Vagina (tissue), 2 donors: ENCODE data around the gene PTGS1. TPM values are rescaled to one million over a fixed set of nuclear protein-coding genes. Genes with fewer than 3 reads are reported as not detected.

Source experiments
- DNase-seq, 2 donors: peaks; one replicate each; pipeline ENCODE4 v3.0.0-alpha.2; 2017; ENCODE audit errors: extremely low spot score in 2 of 2
- H3K27ac ChIP-seq: fragments of 200-600 bp; sonication (generic); one replicate; pipeline ENCODE4 v1.5.1; 2019
- H3K27me3 ChIP-seq: fragments of 200-600 bp; sonication (generic); one replicate; pipeline ENCODE4 v1.5.1; 2019
- H3K36me3 ChIP-seq, 2 donors: fragments of 200-600 bp; sonication (generic); one replicate each; pipeline ENCODE4 v1.5.1; 2017 to 2019
- H3K4me1 ChIP-seq: fragments of 200-600 bp; sonication (generic); one replicate; pipeline ENCODE4 v1.5.1; 2019
- H3K4me3 ChIP-seq, 2 donors: fragments of 200-600 bp; sonication (generic); 1 replicate in 1 of 2; 2 replicates in 1 of 2; pipeline ENCODE4 v1.5.1; 2016 to 2019
- H3K9me3 ChIP-seq: fragments of 200-600 bp; sonication (generic); one replicate; pipeline ENCODE4 v1.5.1; 2019
- CTCF ChIP-seq, 3 experiments: fragments of 450-650 bp in 2 of 3; fragments of 200-600 bp in 1 of 3; sonication (generic) in 1 of 3; IDR thresholded peaks; one replicate each; pipeline ENCODE4 v1.5.1; 2017 to 2019; ENCODE audit warnings: antibody characterized with exemption in 3 of 3, mild to moderate bottlenecking in 2 of 3, moderate library complexity in 2 of 3
- POLR2A ChIP-seq, 2 donors: fragments of 450-650 bp; IDR thresholded peaks; one replicate each; pipeline ENCODE4 v1.6.1; 2017; ENCODE audit warnings: antibody characterized with exemption in 2 of 2, mild to moderate bottlenecking in 2 of 2, moderate library complexity in 2 of 2
- POLR2AphosphoS5 ChIP-seq, 2 donors: sonication (generic); formaldehyde crosslinking; IDR thresholded peaks; one replicate each; pipeline ENCODE4 v1.9.0; 2017; ENCODE audit warnings: antibody characterized with exemption in 2 of 2, mild to moderate bottlenecking in 2 of 2, low read depth in 1 of 2; ENCODE audit not compliant: insufficient read depth in 1 of 2
- intact Hi-C: fragments of 100-400 bp; cut with DNase I; formaldehyde crosslinking; loops from one replicate; pipeline ENCODE4 v1.15.1; 2023
- small RNA-seq: library from RNA; depleted of rRNA; stranded (forward); fragments of <200 nt; gene quantifications from one replicate; pipeline ENCODE3, GENCODE V24; 2016
- total RNA-seq: library from RNA; depleted of rRNA; stranded (reverse); fragments of >200 nt; gene quantifications from one replicate; pipeline ENCODE4 v1.2.3, GENCODE V29; 2016

The PTGS1 gene
- total RNA-seq, 1 donor from 2014 or later: 12.0 TPM

- no peaks in the 10 kb centered on the region for H3K9me3 ChIP-seq
- H3K36me3 ChIP-seq: no peaks in the 10 kb centered on the region
- TF ChIP-seq POLR2AphosphoS5 (IDR thresholded peaks at IDR 0.05; ENCODE audit: insufficient read depth in 1 of 2, low read depth in 1 of 2) (no peak), CTCF (IDR thresholded peaks at IDR 0.05) (no peak), POLR2A (IDR thresholded peaks at IDR 0.05) (no peak)
- no peaks in the 10 kb centered on the region for H3K4me1 ChIP-seq
- intact Hi-C loops: no loop called here
- no peak for DNase-seq
- no peak overlapping the region for H3K27ac ChIP-seq
- no peak overlapping the region for H3K4me3 ChIP-seq
- H3K27me3 ChIP-seq: no peaks in the 10 kb centered on the region
These were observed 55.9 kb downstream of the PTGS1 start for GRCh38 chr9:122426723-122427122.

GRCh38 chr9:122442568-122442967, 71.7 kb downstream of the PTGS1 start:
- Histone ChIP-seq H3K27me3 (no peaks in the 10 kb centered on the region), H3K36me3 (no peaks in the 10 kb centered on the region), H3K4me3 (no peak overlapping the region), H3K9me3 (no peaks in the 10 kb centered on the region), H3K27ac (no peak overlapping the region), H3K4me1 (peaks cover 20% of the 10 kb centered on the region)
- TF ChIP-seq POLR2AphosphoS5 (IDR thresholded peaks at IDR 0.05; ENCODE audit: insufficient read depth in 1 of 2, low read depth in 1 of 2): no peak
- no peak for TF ChIP-seq POLR2A (IDR thresholded peaks at IDR 0.05)
- TF ChIP-seq CTCF (IDR thresholded peaks at IDR 0.05): no peak
- intact Hi-C loops: no loop called here
- no peak for DNase-seq

- H3K27me3 ChIP-seq: no peaks in the 10 kb centered on the region
- H3K9me3 ChIP-seq: no peaks in the 10 kb centered on the region
- DNase-seq: no peak
- H3K4me3 ChIP-seq: no peak overlapping the region
- H3K27ac ChIP-seq: no peak overlapping the region
- intact Hi-C loops: no loop called here
- H3K36me3 ChIP-seq: no peaks in the 10 kb centered on the region
- TF ChIP-seq CTCF (IDR thresholded peaks at IDR 0.05): no peak
- TF ChIP-seq POLR2AphosphoS5 (IDR thresholded peaks at IDR 0.05; ENCODE audit: insufficient read depth in 1 of 2, low read depth in 1 of 2): no peak
- TF ChIP-seq POLR2A (IDR thresholded peaks at IDR 0.05): no peak
- H3K4me1 ChIP-seq: peaks cover 20% of the 10 kb centered on the region
These were observed 73.4 kb downstream of the PTGS1 start for GRCh38 chr9:122444041-122444733.

Small RNAs within 50 kb of the gene (small RNA-seq; reads per million reads assigned to genes)
- gene AL162424.1: not detected

Other genes starting within 250 kb of the PTGS1 start
- 32.4 TPM for gene NDUFA8, start 211.2 kb upstream of the PTGS1 start, total RNA-seq
- gene MORN5, start 211.1 kb upstream of the PTGS1 start, total RNA-seq: not detected
- gene LHX6, start 142.1 kb upstream of the PTGS1 start, total RNA-seq: 8.1 TPM
- 11.3 TPM for gene RBM18, start 106.2 kb upstream of the PTGS1 start, total RNA-seq
- 38.5 TPM for gene MRRF, start 106.1 kb upstream of the PTGS1 start, total RNA-seq
- gene OR1J1, start 106.9 kb downstream of the PTGS1 start, total RNA-seq: not detected
- gene OR1J2, start 139.8 kb downstream of the PTGS1 start, total RNA-seq: not detected
- gene OR1J4, start 148.1 kb downstream of the PTGS1 start, total RNA-seq: not detected
- gene OR1N1, start 156.3 kb downstream of the PTGS1 start, total RNA-seq: not detected
- not detected for gene OR1N2, start 182.1 kb downstream of the PTGS1 start, total RNA-seq
- 0.74 TPM for gene OR1L8, start 212.4 kb downstream of the PTGS1 start, total RNA-seq
- not detected for gene OR1Q1, start 243.7 kb downstream of the PTGS1 start, total RNA-seq